HG03460 (cell line): ENCODE measurements around the gene APOD.

Experiments
- ATAC-seq: cut with Tn5 transposase; IDR thresholded peaks from one replicate; pipeline ENCODE4 v1.9.1; 2021; ENCODE audit not compliant: unreplicated experiment

Gene APOD

GRCh38 chr3:195587824-195588223 lies 4.1 kb upstream of the APOD start:
- ATAC-seq, result no peak

DNA sequence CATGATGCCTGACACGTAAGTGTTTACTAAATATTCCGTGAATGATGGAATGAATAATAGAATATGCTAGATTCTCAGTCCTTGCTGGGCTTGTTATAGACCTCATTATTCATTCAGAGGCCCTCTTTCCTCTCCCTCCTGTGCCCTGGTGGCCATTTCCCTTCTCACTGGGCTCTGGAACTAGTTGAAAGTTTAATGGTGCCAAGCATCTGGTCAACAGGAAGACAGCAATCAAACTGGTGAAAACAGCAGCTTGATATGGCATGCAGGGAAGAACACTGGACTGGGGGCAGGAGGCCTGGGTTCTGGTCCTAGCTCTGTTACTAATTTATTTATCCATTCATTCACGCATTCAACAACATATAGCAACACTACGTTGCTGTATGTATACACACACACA lies 3.7 kb upstream of the APOD start:
- ATAC-seq, result no peak

- ATAC-seq, result no peak
Measured at GRCh38 chr3:195584543-195584870, 767 bp upstream of the APOD start.

DNA sequence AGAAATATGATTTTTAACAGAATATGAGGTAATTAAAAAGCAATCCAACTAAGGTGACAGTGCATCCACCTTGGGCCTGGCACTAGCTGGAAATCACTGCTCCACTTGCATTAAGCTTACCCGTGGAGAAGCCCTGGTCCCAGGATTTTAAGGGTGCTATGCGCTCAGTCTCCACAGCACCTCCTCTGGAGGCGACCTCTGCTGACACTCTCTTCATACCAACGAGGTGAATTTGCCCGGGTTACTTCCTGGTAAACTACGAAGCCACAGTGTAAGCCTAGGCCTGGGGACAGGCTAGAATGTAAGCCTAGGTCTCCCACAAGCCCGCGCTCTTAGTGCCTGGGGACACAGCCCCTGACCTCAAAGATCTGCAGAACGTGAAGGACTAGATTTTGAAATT lies 793 bp downstream of the APOD start:
- no peak for ATAC-seq

- ATAC-seq, result no peak
Measured at GRCh38 chr3:195580744-195581443, 2.8 kb downstream of the APOD start.

DNA sequence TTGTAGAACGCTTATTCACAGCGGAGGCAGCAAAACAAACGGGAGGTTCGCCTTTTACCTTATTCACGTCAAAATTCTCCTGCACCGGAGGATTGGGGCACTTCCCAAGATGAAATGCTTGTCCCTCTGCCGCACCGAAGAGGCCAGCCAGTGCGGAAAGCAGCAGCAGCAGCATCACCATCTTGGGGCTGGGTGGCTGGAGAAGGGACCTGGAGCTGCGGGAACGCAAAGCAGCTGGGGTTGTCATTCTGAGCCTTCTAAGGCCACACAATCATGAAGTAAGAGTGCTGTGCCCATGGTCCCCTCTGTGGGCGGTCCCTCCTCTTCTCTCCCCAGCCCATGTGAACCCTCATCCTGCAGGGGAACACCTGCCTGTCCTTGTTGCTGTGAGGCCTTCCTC lies 4.5 kb downstream of the APOD start:
- no peak for ATAC-seq

- ATAC-seq, result no peak
Measured at GRCh38 chr3:195578565-195578964, 5.2 kb downstream of the APOD start.

GRCh38 chr3:195577645-195578177 lies 6.0 kb downstream of the APOD start:
- ATAC-seq, result no peak

DNA sequence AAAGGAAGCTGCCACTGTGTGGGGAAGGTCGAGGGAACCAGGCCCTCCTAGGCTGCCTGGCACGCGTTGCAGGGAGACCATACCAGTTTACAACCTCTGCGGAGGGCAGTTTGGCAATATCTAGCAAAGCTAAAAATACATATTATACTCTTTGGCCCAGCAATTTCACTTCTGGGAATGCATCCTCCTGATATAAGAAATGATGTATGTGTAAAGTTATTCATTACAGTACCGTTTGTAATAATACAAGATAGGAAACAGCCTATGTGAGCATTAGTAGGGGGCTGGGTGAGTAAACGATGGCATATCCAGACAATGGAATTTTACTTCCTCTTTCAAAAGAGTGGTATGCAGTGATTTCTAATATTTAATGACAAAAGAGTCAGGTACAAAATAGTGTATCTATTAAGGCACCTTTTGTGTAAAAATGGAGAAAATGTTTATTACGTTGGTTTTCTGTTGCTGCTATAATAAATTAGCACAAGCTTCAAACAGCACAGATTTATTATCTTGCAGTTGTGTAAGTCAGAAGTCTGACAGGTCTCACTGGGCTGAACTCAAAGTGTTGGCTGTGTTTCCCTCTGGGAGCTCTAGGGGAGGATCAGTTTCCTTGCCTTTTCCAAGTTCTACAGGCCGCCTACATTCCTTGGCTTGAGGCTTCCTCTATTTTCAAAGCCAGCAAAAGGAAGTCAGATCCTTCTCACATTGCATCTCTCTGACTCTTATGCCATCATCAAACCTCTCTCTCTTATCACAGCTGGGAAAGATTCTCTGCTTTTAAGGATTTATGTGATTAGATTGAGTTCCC lies 9.0 kb downstream of the APOD start:
- ATAC-seq, result no peak

DNA sequence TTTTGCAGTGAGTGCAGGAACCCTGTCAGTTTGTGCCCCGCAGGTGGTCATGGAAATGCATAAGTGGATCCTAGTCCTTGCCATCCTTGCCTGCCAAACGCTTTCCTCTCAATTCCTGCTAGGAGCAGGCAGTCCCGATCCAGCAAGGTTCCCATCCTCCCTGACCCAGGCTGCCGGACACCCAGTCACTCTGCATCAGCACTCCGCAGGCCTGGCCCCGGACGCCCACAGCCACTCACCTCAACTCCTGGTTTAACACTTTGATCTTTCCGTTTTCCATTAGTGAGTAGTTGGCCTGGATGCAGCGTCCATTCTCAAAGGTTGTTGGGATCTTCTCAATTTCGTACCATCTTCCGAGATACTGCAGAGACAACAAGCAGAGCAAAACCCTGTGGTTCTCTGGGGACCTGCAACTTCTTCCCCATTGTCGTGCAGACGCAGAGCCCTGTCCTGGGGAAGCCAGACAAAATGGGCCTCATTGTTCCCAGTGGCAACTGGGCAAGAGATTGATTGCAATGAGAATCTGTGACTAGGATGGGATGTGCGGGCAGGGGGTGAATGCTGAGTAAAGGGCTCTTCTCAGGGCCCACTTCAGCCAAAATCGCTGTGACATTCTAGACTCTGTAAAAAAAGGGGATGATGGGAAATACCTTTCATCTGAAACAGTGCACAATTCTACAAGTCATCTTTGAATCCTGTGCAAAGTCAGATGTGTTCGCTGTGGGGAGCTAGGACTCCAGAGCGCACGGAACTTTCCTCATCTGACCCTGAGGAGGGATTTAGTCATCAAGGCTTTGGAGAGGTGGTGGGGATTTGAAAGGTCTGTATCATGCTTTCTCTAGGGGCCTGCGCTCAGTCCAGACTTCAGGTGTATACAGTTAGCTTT lies 9.9 kb downstream of the APOD start:
- no peak for ATAC-seq

DNA sequence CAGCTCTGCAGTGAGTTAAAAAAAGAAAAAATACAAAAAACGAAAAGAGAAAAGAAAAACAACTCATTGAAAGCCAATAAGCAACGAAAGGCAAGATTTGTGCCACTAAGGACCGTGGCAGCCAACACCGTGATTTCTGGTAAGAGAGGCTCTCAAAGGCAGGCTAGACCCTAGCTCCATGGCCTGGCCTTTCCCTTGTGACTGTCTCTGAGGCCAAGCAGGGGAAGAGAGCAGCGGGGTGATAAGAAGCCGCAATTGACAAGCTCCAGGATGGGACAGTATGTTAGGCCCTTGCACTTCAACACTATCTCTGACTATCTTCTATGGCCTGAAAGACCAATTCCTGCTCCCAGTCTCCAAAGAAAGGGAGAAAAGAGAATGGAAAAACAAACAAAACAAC lies 12.4 kb downstream of the APOD start:
- ATAC-seq, result no peak

GRCh38 chr3:195570912-195571311 lies 12.8 kb downstream of the APOD start:
- no peak for ATAC-seq

DNA sequence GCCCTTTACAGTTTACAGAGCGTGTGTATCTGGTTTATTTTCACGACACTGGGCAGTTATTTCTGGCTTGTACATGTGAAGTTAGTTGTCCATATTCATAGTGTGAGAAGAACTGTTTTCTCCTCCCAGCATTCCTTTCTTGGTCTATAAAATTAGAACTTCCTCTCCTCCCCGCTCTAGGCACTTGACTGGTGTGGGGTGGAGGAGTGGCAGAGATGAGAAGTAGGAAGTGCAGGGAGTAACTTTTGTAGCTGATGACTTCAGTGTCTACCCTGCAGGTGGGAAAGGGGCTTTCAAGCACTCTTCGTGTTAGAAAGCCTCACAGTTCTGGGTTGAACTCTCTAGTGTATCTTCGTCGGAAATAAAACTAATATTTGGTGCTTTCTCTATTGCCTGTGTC lies 13.4 kb downstream of the APOD start:
- no peak for ATAC-seq

DNA sequence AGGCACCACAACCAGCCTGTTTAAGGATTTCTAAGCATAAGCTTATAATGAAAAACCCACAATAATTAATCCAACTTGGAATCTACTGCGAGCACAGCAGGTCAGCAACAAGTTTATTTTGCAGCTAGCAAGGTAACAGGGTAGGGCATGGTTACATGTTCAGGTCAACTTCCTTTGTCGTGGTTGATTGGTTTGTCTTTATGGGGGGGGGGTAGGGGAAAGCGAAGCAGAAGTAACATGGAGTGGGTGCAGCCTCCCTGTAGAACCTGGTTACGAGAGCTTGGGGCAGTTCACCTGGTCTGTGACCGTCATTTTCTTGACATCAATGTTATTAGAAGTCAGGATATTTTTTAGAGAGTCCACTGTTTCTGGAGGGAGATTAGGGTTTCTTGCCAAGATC lies 15.1 kb downstream of the APOD start:
- no peak for ATAC-seq

GRCh38 chr3:195566797-195567196 lies 16.9 kb downstream of the APOD start:
- ATAC-seq, result no peak

DNA sequence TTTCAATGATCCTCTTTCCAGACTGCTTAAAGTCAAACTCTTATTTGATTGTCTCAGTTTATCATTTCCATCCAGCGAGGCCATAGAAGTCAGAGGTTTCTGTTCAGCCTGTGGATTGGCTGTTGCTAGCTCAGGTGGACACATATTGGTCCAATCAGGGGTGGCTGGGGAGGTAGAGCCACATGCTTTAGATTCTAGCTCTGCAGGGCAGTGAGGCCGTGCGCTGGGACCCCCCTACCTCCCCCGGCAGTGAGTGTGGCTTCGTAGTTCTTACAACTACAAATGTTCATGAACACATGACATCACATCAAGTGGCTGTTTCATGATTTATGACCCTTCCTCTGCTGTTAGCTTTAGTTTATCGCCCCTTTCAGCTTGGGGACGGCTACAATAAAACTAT lies 18.0 kb downstream of the APOD start:
- no peak for ATAC-seq

DNA sequence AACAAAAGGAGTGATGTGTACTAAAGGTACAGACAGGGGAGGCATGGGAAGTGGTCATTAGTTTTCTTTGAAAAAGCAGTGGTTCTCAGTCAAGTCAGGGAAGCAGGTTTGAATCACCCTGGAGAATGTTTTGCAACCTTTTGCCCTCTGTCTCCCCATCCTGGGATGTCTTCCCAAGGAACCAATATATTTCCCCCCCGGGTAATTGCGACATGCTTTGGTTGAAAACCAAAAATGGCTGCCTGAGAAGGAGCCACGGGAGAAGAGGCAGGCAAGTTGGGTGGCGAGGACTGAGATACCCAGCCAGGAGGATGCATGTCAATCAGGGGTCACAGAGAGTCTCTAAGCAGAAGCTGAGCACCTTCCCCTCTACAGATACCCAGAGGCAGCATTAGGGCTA lies 20.4 kb downstream of the APOD start:
- no peak for ATAC-seq

DNA sequence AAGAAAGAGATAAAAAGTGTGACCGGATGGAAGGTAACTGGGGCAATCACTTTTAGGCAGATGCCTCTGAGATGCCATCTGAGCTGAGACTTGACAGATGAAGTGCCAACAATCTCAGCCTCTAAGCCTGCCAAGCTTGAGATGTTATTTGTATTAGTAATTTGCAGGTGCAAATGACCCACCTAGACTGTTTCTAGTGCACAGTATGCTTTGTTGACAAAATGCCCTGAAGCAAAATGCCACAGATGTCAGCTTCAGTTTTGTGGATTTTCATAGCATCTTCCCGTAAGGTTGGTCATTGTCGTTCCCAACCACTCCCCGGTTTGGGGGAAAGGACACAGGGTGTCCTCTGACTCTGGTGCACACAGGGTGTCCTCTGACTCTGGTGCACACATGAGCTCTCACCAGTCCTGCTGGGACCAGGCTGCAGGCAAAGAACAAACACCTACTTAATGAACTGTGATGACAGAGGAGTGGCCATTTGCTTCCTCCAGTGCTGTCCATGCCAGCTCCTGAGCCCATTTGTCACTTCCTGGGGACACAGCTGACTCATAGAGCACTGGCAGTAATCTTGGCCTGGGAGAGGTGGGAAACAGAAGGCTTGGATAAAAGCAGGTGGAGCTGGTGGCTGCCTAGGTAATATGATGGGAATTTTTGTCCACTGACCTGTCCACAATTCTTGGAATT lies 23.9 kb downstream of the APOD start:
- ATAC-seq, result no peak

- no peak for ATAC-seq
Measured at GRCh38 chr3:195558602-195559001, 25.1 kb downstream of the APOD start.

- no peak for ATAC-seq
Measured at GRCh38 chr3:195557322-195557721, 26.4 kb downstream of the APOD start.

- ATAC-seq, result no peak
Measured at GRCh38 chr3:195556390-195556789, 27.4 kb downstream of the APOD start.
